DMS53 treated with DMSO at 0.1 percent for 48 hours (cell line): Measurements from ENCODE around the gene NR3C1.

Experiments
- DNase-seq: peaks from one replicate; lab custom pipeline; 2025; ENCODE audit not compliant: unreplicated experiment; lab: John Stamatoyannopoulos, UW

The NR3C1 gene

GRCh38 chr5:143314099-143314498 is 89.4 kb downstream of the NR3C1 start:
- DNase-seq, result no peak

GRCh38 chr5:143313298-143313852 is 90.1 kb downstream of the NR3C1 start:
- no peak for DNase-seq

DNA sequence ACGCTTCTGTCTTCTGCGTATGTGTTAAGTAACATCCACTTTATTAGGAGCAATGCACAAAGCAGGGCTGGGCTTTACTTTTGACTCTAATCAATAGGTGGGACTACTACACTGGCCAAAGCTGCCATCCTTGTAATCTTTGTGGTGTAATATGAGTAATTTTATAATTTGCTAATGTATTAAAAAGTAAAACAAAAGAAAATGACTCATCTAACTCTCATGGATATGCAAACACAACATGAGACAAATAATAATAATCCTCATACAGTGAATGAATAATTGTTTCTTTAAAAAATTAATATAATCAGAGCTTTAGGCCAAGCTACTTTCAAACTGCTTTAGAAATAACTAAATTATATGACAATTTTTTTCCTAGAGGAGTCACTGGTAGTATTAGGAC is 90.7 kb downstream of the NR3C1 start:
- no peak for DNase-seq

DNA sequence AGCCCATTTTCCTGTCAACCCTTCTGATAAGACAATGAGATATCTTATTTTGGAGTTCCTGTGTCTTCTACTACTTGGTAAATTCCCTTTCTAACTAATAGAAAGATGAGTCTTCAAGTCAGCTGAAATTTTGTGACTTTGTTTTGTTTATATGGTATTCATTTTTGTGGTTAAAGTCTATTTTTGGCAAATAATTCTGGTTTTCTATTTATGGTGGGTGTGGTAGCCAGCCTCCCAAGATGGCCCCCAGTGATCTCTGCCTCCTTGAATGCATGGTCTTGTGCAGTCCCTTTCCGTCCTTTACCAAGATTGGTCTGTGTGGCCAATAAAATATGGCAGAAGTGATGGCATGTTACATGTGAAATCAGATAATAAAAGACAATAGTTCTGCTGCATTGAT is 91.5 kb downstream of the NR3C1 start:
- no peak for DNase-seq

DNA sequence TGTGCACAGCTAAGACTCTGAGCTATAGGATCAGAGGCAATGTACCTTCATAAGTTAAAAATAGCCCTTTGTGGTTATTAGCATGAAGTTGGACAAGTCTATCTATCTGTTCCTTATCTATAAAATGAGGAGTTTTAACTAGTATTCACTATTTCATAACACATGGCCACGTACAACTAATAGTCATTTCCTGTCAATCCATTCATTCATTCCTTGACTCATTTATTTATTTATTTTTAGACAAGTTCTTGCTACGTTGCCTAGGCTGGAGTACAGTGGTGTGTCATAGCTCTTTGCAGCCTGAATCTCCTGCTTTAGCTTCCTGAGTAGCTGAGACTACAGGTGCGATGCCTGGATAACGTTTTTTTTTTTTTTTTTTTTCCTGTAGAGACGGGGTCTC is 92.1 kb downstream of the NR3C1 start:
- no peak for DNase-seq

- DNase-seq, result no peak
Measured at GRCh38 chr5:143309661-143310431, 93.6 kb downstream of the NR3C1 start.

DNA sequence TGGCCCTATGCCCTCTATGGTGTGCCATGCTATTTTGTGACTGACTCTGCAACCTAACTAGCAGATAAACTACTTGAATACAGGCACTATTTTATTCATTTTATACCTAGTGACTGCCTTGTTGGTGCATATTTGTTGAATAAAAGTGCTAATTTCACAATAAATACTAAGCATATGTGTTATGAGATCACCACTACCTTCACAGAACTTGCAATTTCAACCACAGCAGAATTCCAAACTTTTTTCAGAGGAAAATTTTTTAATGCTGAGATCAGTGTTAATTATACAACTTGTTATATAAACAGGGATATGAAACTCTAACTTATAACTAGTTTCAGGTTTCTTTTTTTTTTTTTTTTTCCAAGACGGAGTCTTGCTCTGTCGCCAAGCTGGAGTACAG is 94.8 kb downstream of the NR3C1 start:
- DNase-seq, result no peak

GRCh38 chr5:143306040-143306439 is 97.4 kb downstream of the NR3C1 start:
- DNase-seq, result no peak

DNA sequence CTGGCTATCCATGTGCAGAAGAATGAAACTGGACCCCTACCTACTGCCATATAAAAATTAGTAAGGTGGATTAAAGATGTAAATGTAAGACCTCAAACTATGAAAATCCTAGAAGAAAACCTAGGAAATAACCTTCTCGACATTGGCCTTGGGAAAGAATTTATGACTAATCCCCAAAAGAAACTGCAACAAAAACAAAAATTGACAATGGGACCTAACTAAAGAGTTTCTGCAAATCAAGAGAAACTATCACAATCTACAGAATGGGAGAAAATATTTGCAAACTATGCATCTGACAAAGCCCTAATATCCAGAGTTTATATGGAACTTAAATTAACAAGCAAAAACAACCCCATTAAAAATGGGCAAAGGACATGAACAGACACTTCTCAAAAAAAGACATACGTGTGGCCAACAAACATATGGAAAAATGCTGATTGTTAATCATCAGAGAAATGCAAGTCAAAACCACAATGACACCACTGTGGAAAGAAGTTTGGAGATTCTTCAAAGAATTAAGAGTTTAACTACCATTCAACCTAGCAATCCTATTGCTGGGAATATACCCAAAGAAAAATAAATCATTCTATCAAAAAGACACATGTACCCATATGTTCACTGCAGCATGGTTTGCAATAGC is 98.5 kb downstream of the NR3C1 start:
- DNase-seq, result no peak

DNA sequence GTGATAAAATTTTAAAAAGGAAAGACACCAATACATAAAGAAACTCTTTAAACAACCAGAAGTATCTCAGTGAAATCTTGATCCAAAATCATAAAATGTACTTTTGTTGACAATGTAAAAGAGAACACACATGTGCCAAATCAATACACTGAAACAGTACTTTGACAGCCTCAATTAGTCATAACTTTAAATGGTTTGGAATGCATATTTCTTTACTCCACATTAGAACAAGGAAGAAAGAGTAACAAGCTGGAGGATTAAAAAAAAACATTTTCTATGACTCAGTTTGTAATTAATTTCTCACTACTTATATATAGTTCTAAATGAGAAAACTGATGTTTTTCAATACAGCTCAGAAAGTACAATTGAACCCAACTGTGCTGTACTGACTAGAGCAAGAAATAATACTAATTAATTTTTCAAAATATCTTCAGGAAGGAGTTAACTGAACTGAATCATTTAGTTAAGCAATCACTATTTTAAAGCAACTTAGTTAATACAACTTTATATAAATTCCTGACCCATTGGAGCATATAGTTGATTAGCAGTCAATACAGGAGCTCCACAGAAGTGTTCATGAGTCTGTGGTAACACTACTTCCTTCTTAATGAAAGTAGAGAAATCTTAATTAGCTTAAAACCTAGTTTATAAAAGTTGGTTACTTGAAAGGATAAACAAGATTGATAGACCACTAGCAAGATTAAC is 101.0 kb downstream of the NR3C1 start:
- no peak for DNase-seq

- DNase-seq, result no peak
Measured at GRCh38 chr5:143297756-143298155, 105.7 kb downstream of the NR3C1 start.

GRCh38 chr5:143290125-143290524 is 113.4 kb downstream of the NR3C1 start:
- DNase-seq, result no peak

DNA sequence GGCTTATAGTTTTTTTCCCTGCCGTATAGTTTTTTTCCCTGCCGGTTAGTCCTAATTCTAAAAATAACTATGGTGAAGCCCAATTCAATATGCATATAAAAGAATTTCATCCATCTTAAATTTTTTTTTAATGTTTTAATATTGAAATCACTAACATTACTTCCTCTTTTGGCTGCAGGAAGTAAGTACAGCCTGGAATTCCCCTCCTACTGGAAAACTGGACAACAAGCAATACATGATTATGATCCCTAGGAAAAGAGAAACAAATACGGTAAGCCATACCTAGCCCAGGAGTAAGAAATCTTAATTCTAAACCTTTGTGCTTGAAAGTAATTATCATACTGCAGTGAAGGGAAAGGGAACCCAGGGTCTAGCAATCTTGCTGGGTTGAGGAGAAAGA is 119.0 kb downstream of the NR3C1 start:
- no peak for DNase-seq

- no peak for DNase-seq
Measured at GRCh38 chr5:143284002-143284401, 119.5 kb downstream of the NR3C1 start.

DNA sequence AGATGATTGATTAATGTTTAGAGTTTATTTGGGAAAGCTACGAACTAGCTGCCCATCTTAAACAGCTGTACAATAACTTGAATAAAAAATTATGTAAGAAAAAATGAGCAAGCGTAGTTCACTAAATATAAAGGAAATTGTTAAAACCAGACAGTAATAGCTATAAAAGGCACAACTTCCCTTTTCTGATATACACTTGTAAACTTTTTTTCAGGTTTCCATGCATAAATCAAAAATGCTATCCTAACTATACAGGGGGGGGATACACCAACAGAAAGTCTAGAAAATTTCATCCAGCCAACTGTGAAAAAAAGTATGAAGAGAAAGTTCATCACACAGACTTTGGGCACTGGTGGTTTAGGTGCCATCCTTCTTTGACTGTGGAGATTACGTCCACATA is 122.3 kb downstream of the NR3C1 start:
- DNase-seq, result no peak

- DNase-seq, result no peak
Measured at GRCh38 chr5:143279698-143280097, 123.8 kb downstream of the NR3C1 start.

DNA sequence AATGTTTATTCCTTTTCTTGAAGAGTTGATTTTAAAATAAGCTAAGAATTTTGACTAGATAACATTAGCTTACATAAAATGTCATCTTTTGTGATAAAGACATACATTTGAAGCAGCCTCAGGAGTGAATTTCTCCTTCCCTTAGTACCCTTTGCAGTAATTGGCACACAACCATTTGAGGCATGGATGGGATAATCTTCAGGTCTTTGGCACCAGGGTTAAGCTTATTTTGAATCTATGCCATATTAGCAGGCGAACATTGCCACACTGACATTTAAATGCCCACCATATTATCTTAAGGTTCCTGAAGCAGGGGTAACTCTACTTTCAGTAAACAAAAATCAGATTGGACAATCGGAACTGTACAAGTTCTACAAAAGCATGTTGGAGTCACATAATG is 126.0 kb downstream of the NR3C1 start:
- DNase-seq, result no peak

- DNase-seq, result no peak
Measured at GRCh38 chr5:143275512-143276363, 127.7 kb downstream of the NR3C1 start.

DNA sequence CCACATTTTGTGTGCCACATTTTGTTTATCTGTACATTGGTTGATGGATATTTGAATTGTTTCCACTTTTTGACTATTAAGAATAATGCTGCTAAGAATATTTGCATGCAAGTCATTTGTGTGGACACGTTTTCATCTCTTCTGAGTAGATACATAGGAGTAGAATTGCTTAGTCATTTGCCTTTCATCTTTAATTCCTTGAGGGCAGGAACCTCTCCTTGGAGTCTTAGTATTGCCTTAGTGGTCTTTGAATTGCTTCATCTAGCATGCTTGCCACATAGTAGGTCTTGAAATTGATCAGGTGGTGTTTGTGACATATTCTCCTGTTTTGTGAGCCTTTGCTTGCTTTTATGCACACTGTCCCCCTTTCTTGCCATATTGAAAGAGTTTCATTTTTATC is 128.5 kb downstream of the NR3C1 start:
- no peak for DNase-seq

- DNase-seq, result no peak
Measured at GRCh38 chr5:143271431-143271830, 132.1 kb downstream of the NR3C1 start.

- DNase-seq, result no peak
Measured at GRCh38 chr5:143268388-143268787, 135.1 kb downstream of the NR3C1 start.
